ENCODE measurements around the gene GRN.
"Not testable (repeated sequence)": the region's sequence is repeated elsewhere in the genome, so short reads cannot be mapped to it uniquely, and the experiment has no call there.

GRN gene

GRCh38 chr17:44384823-44385286 is 39.8 kb downstream of the GRN start:
- no peak for DNase-seq

DNA sequence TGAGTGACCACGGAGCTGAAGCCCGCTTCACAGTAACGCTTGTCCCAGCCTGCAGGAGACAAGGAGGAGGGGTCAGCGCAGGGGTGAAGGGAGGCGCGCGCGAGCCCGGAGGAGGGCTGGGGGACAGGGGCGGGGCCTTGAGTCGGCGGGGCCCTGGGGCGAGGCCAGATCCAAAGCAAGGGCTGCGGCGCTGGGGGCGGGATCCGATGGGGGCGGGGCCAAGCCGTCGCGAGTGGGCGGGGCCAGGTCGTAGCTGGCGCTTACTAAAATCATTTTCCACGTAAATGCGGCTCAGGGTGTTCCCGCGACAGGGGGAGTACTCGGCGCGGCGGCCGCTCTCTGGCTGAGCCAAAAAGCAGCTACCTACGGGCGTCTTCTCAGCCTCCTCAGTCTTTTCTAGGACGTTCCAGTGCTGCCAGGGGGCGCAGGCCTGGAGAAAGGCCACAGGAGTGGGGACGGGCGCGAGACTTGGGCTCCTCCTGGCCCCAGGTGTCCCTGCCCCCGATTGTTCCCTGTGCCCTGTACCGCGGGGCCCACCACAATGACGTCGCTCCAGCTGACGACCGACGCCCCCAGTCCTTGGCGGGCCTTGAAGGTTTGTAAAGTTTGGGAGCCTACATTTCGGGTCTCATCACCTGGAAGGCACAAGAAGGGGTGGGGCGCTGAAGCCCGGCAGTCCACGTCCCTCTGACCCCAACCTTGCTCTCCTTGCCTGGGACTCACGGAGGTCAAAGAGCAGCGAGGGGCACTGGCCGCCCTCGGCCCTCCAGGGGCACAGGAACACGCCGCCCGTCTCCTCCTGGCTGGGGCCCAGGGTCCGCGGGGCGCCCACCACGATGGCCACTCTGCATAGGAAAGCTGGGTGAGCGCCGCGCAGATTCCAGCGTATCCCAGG is 40.4 kb downstream of the GRN start:
- peak; percentile 65 for DNase-seq

DNA sequence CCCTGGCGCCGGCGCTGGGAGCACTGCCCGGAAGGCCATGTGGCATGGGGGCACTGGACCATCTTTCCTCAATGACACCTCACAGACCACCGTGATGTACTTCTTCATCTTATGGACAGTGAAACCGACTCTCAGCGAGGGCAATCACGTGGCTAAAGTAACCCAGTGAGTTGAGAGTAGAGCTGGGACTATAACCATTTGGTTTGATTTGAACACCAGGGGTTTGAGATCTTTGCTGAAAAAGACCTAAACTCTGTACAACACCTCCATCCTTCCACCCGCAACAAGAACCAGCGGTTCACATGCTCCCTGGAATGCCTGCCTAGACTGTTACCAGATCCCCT is 41.1 kb downstream of the GRN start:
- no peak for DNase-seq

GRCh38 chr17:44387804-44388203 is 42.7 kb downstream of the GRN start:
- no peak for DNase-seq

GRCh38 chr17:44389281-44389680 is 44.2 kb downstream of the GRN start, which contains the start of gene ITGA2B:
ITGA2B (minus strand) TSS chr17:44389649; CDS start chr17:44389473, 176 bp downstream.
- DNase-seq = no peak

GRCh38 chr17:44389723-44390202 is 44.7 kb downstream of the GRN start:
- DNase-seq = no peak

DNA sequence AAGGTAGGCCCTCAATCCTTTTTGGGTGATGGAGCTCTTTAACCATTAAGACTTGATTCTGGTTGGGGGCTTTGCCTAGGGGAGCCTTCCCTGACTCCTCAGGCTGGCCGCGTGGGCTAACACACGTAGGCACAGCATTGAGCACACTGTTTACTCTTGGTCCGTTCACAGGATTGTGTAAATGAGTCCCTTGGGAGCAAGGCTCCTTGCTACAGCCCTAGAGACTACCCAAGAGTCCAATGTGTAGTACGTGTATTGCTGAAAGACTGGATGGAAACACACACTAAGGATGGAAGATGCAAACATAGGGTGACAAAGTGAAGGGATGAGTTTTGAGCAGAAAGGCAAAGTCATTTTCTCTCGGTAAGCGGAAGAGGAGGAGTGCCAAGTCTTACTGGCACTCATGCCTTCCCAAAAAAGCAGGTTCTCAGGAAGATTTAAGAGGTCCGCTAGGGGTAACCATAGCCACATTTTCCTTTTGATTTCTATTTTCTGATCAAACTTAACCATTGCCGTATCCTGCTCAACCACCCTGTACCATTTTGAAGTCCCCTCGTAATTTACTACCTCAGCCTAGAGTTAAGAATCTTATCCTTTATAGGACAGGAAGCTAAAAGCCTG is 45.3 kb downstream of the GRN start:
- no peak for DNase-seq

DNA sequence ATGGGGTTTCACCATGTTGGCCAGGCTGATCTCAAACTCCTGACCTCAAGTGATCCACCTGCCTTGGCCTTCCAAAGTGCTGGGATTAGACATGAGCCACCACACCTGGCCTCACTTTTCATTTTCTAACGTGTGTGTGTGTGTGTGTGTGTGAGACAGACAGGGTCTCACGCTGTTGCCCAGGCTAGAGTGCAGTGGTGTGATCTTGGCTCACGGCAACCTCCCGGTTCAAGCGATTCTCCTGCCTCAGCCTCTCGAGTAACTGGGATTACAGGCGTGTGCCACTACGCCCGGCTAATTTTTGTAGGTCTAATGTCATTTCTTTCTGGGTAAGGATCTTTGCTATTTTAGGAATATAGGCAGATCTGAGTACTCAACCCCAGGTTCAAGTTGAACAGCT is 49.0 kb downstream of the GRN start:
- not testable (repeated sequence) for DNase-seq

DNA sequence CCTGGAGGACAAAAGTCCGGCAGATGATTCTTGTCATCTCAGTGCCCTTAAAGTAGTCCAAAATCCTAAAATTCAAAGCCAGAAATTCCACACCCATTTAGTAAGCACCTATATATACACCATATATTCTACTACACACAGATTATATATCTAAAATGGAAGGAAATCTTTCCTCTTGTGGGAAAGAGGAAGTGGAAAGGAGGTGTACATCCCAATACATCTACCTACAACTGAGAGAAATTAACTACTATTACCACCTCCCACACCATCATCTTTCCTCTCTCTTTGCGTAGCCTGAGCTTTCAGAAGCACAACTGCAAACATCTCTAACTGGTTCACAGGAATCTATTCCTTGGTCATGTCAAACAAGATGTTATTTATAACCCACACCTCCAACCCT is 49.7 kb downstream of the GRN start:
- DNase-seq = no peak

DNA sequence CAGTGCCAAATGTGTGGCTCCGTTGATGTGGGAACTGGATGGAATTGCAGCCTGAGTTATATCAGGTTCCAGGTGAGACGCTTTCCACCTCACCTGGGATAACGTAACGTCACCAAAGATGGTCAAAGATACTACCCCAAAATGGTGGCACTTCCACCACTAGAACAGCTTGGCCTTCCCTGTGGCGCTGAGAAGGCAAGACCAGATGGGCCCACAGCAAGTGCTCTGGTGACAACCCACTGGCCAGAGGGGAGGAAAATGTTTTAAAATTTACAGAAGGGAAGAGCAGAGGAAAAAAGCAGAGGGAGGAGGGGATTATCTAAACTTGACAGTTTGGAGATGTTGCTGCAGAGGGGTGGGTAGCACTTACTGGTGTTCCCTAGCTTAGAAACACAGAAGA is 51.8 kb downstream of the GRN start:
- DNase-seq = no peak

DNA sequence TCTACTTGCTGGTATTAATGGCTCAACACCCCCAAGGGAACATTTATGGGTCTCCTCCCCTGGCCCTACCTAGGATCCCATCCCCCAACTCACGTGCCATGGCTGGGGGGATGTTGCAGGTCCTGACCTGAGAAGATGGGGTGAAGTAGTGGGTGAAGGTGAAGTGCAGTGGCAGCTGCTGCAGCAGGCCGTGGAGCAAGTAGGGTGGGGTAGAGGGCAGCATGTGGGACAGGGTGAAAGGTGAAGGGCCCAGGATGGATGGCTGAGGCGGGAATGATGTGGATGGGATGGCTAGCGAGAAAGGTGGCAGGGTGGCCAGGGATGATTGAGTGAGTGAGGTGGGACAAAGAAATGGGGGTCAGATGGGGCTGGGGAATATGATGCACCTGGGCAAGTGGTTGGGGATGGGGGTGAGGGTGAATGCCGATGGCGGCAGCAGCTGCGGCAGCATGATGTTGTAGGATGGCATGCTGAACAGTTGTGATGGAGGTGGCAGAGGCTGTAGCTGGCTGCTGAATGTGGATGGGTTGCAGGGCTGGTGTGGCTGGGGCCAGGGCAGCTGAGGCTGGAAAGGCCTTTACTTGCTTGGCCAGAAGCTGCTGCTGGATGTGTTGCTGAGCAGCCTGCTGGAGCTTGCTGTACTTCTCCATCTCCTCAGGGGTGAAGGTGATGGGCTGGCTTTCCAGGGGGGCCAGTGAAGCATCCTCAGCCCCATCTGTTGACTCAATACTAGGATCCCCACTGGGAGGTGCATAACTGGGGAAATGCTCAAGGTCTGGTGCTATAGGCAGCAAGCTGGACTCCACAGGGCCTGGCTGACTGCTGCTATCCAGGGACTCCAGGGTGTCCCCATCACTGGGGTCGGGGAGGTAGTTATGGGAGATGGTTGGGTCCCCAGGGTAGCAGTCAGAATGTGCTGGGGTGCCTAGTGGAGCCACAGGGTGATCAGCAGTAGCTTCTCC is 52.7 kb downstream of the GRN start:
- DNase-seq = no peak

DNA sequence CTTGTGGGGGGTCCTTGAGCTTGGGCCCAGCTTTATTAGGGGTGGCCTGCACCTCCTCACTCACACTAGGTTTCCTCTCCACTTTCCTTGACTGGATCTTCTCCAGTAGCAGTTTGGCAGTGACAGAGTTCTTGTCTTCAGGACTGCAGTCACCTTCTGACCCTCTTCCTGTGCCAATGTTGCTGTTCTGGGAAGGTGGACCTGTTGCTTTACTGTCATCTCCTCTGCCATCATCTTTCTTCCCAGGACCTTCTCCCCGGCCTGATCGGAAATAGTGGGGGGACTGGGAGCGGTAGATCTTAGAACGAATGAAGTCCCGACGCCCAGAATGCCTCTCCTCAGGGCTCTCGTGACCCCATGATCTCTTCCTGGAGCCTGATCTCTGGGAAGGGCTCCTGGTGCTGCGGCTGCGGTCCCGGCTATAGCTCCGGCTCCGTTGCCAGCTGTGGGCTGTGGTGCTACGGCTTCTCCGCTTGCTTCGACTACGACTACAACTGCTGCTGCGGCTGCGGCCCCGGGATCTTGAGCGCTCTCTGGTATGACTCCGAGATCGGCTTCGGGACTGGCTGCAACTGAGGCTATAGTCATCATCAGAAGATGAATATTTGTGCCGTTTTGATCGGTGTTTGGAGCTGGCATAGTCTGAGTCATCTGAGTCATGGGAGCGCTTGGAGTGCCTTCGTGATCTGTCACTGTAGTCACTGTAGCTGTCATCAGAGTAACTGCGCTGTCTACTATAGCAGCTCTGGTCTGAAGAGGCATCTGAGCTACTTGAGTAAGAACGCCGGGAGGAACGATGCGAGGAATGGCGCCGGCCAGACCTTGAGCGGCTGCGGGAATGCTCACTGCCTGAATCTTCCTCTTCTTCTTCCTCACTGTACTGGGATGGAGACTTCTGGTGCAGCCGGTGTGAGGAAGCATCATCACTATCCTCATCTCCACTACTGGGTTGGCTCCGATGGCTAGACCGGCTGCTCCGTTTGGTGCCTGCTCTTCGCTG is 53.9 kb downstream of the GRN start:
- no peak for DNase-seq

- DNase-seq = no peak
Measured at GRCh38 chr17:44400226-44400847, 55.2 kb downstream of the GRN start.
